MM.1S (cell line): ENCODE results near the gene POLR3C.

Source experiments
- DNase-seq: peaks from one replicate; pipeline ENCODE4 v3.0.0-alpha.2; 2015
- H2AFZ ChIP-seq: fragments of 300-600 bp; sonication (generic); 2 replicates; pipeline ENCODE4 v1.6.0; 2016; ENCODE audit warnings: antibody characterized with exemption, low read length
- H3F3A ChIP-seq: fragments of 300-600 bp; sonication (generic); 2 replicates; pipeline ENCODE4 v1.6.1; 2016; ENCODE audit warnings: mild to moderate bottlenecking, antibody characterized with exemption, low read length, moderate library complexity, mixed read lengths; ENCODE audit not compliant: insufficient read depth
- H3K27ac ChIP-seq: fragments of 300-600 bp; sonication (generic); 2 replicates; pipeline ENCODE4 v1.5.1; 2016; ENCODE audit warnings: mild to moderate bottlenecking, low read length
- H3K27me3 ChIP-seq: fragments of 300-600 bp; sonication (generic); replicated peaks from 2 replicates; pipeline ENCODE4 v1.6.0; 2016; ENCODE audit warnings: low read length; ENCODE audit not compliant: insufficient read depth
- H3K36me3 ChIP-seq: fragments of 300-600 bp; sonication (generic); replicated peaks from 2 replicates; pipeline ENCODE4 v1.6.1; 2016; ENCODE audit warnings: mild to moderate bottlenecking, low read length, mixed read lengths; ENCODE audit not compliant: insufficient read depth
- H3K4me1 ChIP-seq: fragments of 300-600 bp; sonication (generic); 2 replicates; pipeline ENCODE4 v1.6.1; 2016; ENCODE audit warnings: low read length, mixed read lengths
- H3K4me2 ChIP-seq: fragments of 300-600 bp; sonication (generic); 2 replicates; pipeline ENCODE4 v1.6.0; 2016; ENCODE audit warnings: low read depth, low read length
- H3K4me3 ChIP-seq: fragments of 300-600 bp; sonication (generic); 2 replicates; pipeline ENCODE4 v1.5.1; 2016; ENCODE audit warnings: low read length, mixed read lengths
- H3K79me2 ChIP-seq: fragments of 300-600 bp; sonication (generic); 2 replicates; pipeline ENCODE4 v1.6.1; 2016; ENCODE audit warnings: mixed run types, low read length, mixed read lengths
- H3K9ac ChIP-seq: fragments of 300-600 bp; sonication (generic); 2 replicates; pipeline ENCODE4 v1.6.1; 2016; ENCODE audit warnings: low read length, mixed read lengths
- H3K9me2 ChIP-seq: fragments of 300-600 bp; sonication (generic); replicated peaks from 2 replicates; pipeline ENCODE4 v1.6.1; 2016; ENCODE audit warnings: mild to moderate bottlenecking, low read length, mixed read lengths; ENCODE audit not compliant: insufficient read depth
- H3K9me3 ChIP-seq: fragments of 300-600 bp; sonication (generic); replicated peaks from 2 replicates; pipeline ENCODE4 v1.6.1; 2016; ENCODE audit warnings: mild to moderate bottlenecking, low read length, mixed read lengths; ENCODE audit not compliant: insufficient read depth
- H4K20me1 ChIP-seq: fragments of 300-600 bp; sonication (generic); 2 replicates; pipeline ENCODE4 v1.6.1; 2016; ENCODE audit warnings: mild to moderate bottlenecking, low read length, moderate library complexity, mixed read lengths; ENCODE audit not compliant: insufficient read depth
- EZH2 ChIP-seq: fragments of 300-600 bp; sonication (generic); optimal IDR thresholded peaks from 2 replicates; pipeline ENCODE3; 2017; ENCODE audit warnings: low read depth, mild to moderate bottlenecking, antibody characterized with exemption, low read length, mixed read lengths
- EZH2phosphoT487 ChIP-seq: fragments of 300-600 bp; sonication (generic); IDR thresholded peaks from 2 replicates; pipeline ENCODE4 v1.6.1; 2018; ENCODE audit warnings: antibody characterized with exemption, low read length
- TF ChIP-seq, protein P1 (sequence below): fragments of 300-600 bp; sonication (generic); IDR thresholded peaks from 2 replicates; pipeline ENCODE4 v1.5.1; 2016; ENCODE audit warnings: antibody characterized with exemption, low read length, mixed read lengths

POLR3C gene

GRCh38 chr1:145845144-145845513 is 21.1 kb downstream of the POLR3C start:
- Histone ChIP-seq H4K20me1 (no peaks in the 10 kb centered on the region), H3K4me1 (peaks cover 14% of the 10 kb centered on the region), H3K9ac (peak overlapping the region; percentile 58; the same call in 1 of the 2 replicates), H3K27me3 (no peaks in the 10 kb centered on the region), H3F3A (peaks cover 27% of the 10 kb centered on the region), H3K36me3 (0 out of 2 replicates have a peak, but pooled peaks cover 3% of the 10 kb centered on the region), H3K79me2 (no peaks in the 10 kb centered on the region), H3K9me2 (no peaks in the 10 kb centered on the region), H3K4me2 (peak overlapping the region; percentile 98), H3K27ac (peak overlapping the region; percentile 47; the same call in 1 of the 2 replicates), H2AFZ (peak overlapping the region; percentile 69; the same call in 1 of the 2 replicates), H3K9me3 (no peaks in the 10 kb centered on the region), H3K4me3 (peak overlapping the region; percentile 69)
- TF ChIP-seq, protein P1, sequence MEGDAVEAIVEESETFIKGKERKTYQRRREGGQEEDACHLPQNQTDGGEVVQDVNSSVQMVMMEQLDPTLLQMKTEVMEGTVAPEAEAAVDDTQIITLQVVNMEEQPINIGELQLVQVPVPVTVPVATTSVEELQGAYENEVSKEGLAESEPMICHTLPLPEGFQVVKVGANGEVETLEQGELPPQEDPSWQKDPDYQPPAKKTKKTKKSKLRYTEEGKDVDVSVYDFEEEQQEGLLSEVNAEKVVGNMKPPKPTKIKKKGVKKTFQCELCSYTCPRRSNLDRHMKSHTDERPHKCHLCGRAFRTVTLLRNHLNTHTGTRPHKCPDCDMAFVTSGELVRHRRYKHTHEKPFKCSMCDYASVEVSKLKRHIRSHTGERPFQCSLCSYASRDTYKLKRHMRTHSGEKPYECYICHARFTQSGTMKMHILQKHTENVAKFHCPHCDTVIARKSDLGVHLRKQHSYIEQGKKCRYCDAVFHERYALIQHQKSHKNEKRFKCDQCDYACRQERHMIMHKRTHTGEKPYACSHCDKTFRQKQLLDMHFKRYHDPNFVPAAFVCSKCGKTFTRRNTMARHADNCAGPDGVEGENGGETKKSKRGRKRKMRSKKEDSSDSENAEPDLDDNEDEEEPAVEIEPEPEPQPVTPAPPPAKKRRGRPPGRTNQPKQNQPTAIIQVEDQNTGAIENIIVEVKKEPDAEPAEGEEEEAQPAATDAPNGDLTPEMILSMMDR: no peak
- TF ChIP-seq EZH2: no peak
- TF ChIP-seq EZH2phosphoT487: no peak
- DNase-seq: peak; percentile 79

- H3K9ac ChIP-seq: peak within 1 kb of the TSS; percentile 58
- H3K79me2 ChIP-seq: no peaks in the 10 kb centered on the region
- peaks cover 3% of the 10 kb centered on the region; the same call in 1 of the 2 replicates for H3K36me3 ChIP-seq
- H3K27me3 ChIP-seq: no peaks in the 10 kb centered on the region
- H3K27ac ChIP-seq: peak within 1 kb of the TSS; percentile 47; the same call in 1 of the 2 replicates
- H3K4me3 ChIP-seq: peak within 1 kb of the TSS; percentile 69
- no peaks in the 10 kb centered on the region for H3K9me2 ChIP-seq
- H3F3A ChIP-seq: peaks cover 27% of the 10 kb centered on the region
- no peak for TF ChIP-seq EZH2
- no peak for TF ChIP-seq EZH2phosphoT487
- TF ChIP-seq, protein P1: peak; percentile 99
- DNase-seq: peak; percentile 89
- peaks cover 14% of the 10 kb centered on the region for H3K4me1 ChIP-seq
- no peaks in the 10 kb centered on the region for H3K9me3 ChIP-seq
- peak within 1 kb of the TSS; percentile 98 for H3K4me2 ChIP-seq
- H2AFZ ChIP-seq: peak within 1 kb of the TSS; percentile 69
- no peaks in the 10 kb centered on the region for H4K20me1 ChIP-seq
Measured at GRCh38 chr1:145845514-145846161, 21.6 kb downstream of the POLR3C start, which contains the start of gene NUDT17. NUDT17 (plus strand) TSS chr1:145845630; CDS start chr1:145845641, 11 bp downstream.

- H4K20me1 ChIP-seq: no peaks in the 10 kb centered on the region
- H3K9me2 ChIP-seq: no peaks in the 10 kb centered on the region
- peaks cover 3% of the 10 kb centered on the region; the same call in 1 of the 2 replicates for H3K36me3 ChIP-seq
- DNase-seq: peak; percentile 39
- H2AFZ ChIP-seq: peak overlapping the region; percentile 69
- peak overlapping the region; percentile 47; the same call in 1 of the 2 replicates for H3K27ac ChIP-seq
- H3K79me2 ChIP-seq: no peaks in the 10 kb centered on the region
- H3K27me3 ChIP-seq: no peaks in the 10 kb centered on the region
- H3K9me3 ChIP-seq: no peaks in the 10 kb centered on the region
- H3K4me3 ChIP-seq: peak overlapping the region; percentile 69
- peaks cover 27% of the 10 kb centered on the region for H3F3A ChIP-seq
- peak overlapping the region; percentile 98 for H3K4me2 ChIP-seq
- TF ChIP-seq, protein P1: peak; percentile 92
- TF ChIP-seq EZH2 (no peak), EZH2phosphoT487 (no peak)
- peak overlapping the region; percentile 58; the same call in 1 of the 2 replicates for H3K9ac ChIP-seq
- H3K4me1 ChIP-seq: peaks cover 14% of the 10 kb centered on the region
Measured at GRCh38 chr1:145846201-145846612, 22.2 kb downstream of the POLR3C start.
